NB4 (cell line): Measurements from ENCODE around the gene EIF4A3.

Source experiments
- DNase-seq: peaks from one replicate; pipeline ENCODE4 v3.0.0; 2010; ENCODE audit warnings: low read depth
- H3K4me3 ChIP-seq: one replicate; pipeline ENCODE4 v1.5.1; 2011; ENCODE audit warnings: mild to moderate bottlenecking, low read depth, low read length, moderate library complexity
- MYC ChIP-seq: IDR thresholded peaks from 2 replicates; pipeline ENCODE4 v1.6.1; 2011; ENCODE audit warnings: low read depth, low read length
- POLR2A ChIP-seq: IDR thresholded peaks from 2 replicates; pipeline ENCODE4 v1.6.1; 2011; ENCODE audit warnings: mild to moderate bottlenecking; ENCODE audit not compliant: insufficient read length; ENCODE audit errors: extremely low read depth
- TF ChIP-seq, protein P1 (sequence below): IDR thresholded peaks from 2 replicates; pipeline ENCODE4 v1.6.1; 2011; ENCODE audit warnings: low read depth, low read length
- TF ChIP-seq, protein P2 (sequence below): IDR thresholded peaks from one replicate; pipeline ENCODE4 v1.5.1; 2012; ENCODE audit warnings: low read depth, low read length

EIF4A3 gene

DNA sequence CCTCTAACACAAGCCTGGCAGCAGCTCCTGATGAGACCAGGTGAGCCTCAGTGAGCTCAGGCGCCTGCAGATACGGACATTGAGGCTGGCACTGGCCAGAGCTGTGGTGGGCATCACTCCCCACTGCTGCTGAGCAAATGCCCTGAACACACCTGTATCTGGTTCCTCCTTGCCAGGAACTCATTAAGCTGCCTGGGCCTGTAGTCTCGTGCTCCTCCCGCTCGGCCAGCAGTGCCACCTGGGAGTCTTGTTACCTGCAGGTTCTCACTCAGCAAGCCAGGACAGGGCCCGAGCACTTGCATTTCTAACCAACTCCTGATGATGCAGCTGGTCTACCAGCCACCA, 13.3 kb downstream of the EIF4A3 start:
- DNase-seq = no peak
- TF ChIP-seq MYC = no peak
- TF ChIP-seq, protein P1, sequence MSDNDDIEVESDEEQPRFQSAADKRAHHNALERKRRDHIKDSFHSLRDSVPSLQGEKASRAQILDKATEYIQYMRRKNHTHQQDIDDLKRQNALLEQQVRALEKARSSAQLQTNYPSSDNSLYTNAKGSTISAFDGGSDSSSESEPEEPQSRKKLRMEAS = no peak
- no peak for TF ChIP-seq POLR2A
- TF ChIP-seq, protein P2, sequence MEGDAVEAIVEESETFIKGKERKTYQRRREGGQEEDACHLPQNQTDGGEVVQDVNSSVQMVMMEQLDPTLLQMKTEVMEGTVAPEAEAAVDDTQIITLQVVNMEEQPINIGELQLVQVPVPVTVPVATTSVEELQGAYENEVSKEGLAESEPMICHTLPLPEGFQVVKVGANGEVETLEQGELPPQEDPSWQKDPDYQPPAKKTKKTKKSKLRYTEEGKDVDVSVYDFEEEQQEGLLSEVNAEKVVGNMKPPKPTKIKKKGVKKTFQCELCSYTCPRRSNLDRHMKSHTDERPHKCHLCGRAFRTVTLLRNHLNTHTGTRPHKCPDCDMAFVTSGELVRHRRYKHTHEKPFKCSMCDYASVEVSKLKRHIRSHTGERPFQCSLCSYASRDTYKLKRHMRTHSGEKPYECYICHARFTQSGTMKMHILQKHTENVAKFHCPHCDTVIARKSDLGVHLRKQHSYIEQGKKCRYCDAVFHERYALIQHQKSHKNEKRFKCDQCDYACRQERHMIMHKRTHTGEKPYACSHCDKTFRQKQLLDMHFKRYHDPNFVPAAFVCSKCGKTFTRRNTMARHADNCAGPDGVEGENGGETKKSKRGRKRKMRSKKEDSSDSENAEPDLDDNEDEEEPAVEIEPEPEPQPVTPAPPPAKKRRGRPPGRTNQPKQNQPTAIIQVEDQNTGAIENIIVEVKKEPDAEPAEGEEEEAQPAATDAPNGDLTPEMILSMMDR = no peak

DNA sequence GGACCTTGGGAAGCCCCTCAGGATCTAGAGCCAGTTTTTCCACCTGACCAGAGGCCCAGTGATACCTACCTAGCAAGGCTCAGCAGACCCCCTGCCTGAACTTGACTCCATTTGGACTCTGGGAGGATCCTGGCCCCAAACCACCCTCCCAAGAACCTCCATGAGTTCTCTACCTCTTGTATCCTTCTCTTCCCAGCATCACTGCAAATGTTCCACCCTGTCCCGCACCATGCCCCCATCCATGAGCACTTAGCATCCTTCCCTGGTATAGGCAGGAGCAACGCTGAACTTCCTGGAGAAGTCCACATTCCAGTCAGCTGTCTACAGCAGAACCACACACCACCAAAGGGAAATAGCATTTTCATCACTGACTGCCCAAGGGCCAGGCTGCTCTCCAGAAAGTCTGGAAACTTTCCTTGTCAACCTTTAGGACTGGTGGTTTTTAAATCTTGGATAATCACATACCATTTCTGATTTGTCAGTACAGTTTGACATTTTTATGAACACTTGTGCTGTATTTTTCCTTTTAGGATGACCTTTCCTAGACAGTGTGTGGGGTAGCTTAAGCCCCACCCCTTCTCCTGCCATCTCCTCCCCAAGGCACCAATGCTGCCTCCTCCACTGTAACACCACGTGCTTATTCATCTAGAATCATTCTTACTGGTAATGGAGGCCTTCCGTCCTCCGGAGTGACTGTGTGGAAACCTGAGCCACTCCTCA, 13.9 kb downstream of the EIF4A3 start:
- DNase-seq = no peak
- TF ChIP-seq POLR2A = no peak
- TF ChIP-seq, protein P2 = no peak
- TF ChIP-seq, protein P1 = no peak
- TF ChIP-seq MYC = no peak
- no peak overlapping the region for H3K4me3 ChIP-seq

More for the DNA sequence above, 13.3 kb downstream of the EIF4A3 start:
- H3K4me3 ChIP-seq = no peak overlapping the region

DNA sequence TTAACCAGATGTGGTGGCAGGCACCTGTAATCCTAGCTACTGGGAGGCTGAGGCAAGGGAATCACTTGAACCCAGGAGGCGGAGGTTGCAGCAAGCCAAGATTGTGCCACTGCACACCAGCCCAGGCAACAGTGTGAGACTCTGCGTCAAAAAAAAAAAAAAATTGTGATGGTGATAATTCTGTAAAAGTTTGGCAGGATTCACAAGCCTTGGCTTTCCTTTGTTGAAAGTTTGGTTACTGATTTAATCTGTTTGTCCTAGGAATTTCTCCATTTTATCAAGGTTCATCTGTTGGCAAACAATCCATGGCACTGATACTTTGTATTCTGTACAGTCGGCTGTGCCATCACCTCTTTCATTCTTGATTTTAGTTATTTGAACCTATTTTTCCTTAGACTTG, 15.9 kb downstream of the EIF4A3 start:
- no peak overlapping the region for H3K4me3 ChIP-seq
- TF ChIP-seq, protein P2 = no peak
- TF ChIP-seq MYC = no peak
- TF ChIP-seq, protein P1 = no peak
- DNase-seq = no peak

DNA sequence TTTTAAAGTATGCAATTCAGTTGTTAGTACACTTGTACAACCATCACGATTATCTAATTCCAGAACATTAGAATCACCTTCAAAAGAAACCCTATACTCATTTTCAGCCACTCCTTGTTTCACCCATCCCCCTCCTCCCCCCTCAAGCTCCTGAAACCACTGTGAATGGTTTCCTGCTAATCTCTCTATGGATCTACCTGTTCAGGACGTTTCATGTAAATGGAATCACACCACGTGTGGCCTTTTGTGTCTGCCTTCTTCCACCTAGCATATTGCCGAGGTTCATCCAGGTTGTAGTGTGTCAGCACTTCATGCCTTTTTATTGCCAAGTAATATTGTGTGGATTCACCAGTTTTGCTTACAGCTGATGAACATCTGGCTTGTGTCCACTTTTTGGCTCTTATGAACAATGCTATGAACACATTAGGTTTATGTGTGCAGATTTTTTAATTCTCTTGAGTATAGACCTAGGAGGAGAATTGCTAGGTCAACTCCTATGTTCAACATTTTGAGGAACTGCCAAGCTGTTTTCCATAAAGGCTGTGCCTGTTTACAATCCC, 17.8 kb downstream of the EIF4A3 start:
- H3K4me3 ChIP-seq = no peak overlapping the region
- TF ChIP-seq, protein P1 = no peak
- TF ChIP-seq, protein P2 = no peak
- TF ChIP-seq POLR2A (no peak), MYC (no peak)
- DNase-seq = no peak

DNA sequence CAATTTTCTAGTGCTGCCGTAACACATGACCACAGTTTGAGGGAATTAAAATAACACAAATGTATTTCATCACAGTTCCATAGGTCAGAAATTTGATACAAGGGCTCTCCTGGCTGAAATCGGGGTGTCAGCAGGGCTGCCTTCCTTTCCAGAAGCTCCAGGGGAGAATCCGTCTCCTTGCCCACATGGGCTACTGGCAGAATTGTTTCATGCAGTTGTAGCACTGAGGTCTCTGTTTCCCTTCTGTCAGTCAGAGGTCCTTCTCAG, 20.5 kb downstream of the EIF4A3 start:
- TF ChIP-seq, protein P1 = no peak
- TF ChIP-seq POLR2A = no peak
- TF ChIP-seq, protein P2 = no peak
- TF ChIP-seq MYC = no peak
- DNase-seq = no peak
- no peak overlapping the region for H3K4me3 ChIP-seq
